Calu3 (cell line): Measurements from ENCODE around the gene FECH. TPM values are rescaled to one million over a fixed set of nuclear protein-coding genes. Genes with fewer than 3 reads are reported as not detected.

Experiments
- BruUV-seq: library from RNA; stranded (reverse); fragments of 400-500 nt; replicated peaks from 2 replicates; lab custom pipeline; 2021; lab: Mats Ljungman, UMichigan
- CTCF ChIA-PET: fragments of 300-600 bp; sonication (Branson Sonifier 250); formaldehyde crosslinking; loops from one replicate; lab custom pipeline; 2022; ENCODE audit warnings: antibody characterized with exemption; lab: Charles Lee
- DNase-seq: peaks from one replicate; pipeline ENCODE4 v3.0.0; 2022
- H3K27ac Mint-ChIP-seq: one replicate; pipeline ENCODE4 v1.8.0; 2022; ENCODE audit warnings: mixed read lengths; ENCODE audit not compliant: unreplicated experiment
- H3K27me3 Mint-ChIP-seq: one replicate; pipeline ENCODE4 v1.8.0; 2022; ENCODE audit warnings: mixed read lengths; ENCODE audit not compliant: unreplicated experiment
- H3K36me3 Mint-ChIP-seq: one replicate; pipeline ENCODE4 v1.8.0; 2022; ENCODE audit warnings: mild to moderate bottlenecking, moderate library complexity, mixed read lengths; ENCODE audit not compliant: insufficient read depth, unreplicated experiment
- H3K4me1 Mint-ChIP-seq: one replicate; pipeline ENCODE4 v1.8.0; 2022; ENCODE audit warnings: mild to moderate bottlenecking, low read depth, mixed read lengths; ENCODE audit not compliant: unreplicated experiment
- H3K4me3 Mint-ChIP-seq: one replicate; pipeline ENCODE4 v1.8.0; 2022; ENCODE audit warnings: mild to moderate bottlenecking, low read depth, moderate library complexity, mixed read lengths; ENCODE audit not compliant: unreplicated experiment
- H3K9me3 Mint-ChIP-seq: one replicate; pipeline ENCODE4 v1.8.0; 2022; ENCODE audit warnings: low read depth, mixed read lengths; ENCODE audit not compliant: unreplicated experiment
- CTCF ChIP-seq: fragments of 200-600 bp; IDR thresholded peaks from one replicate; pipeline ENCODE4 v1.8.0; 2022; ENCODE audit warnings: antibody characterized with exemption; ENCODE audit not compliant: unreplicated experiment
- intact Hi-C: fragments of 100-400 bp; cut with micrococcal nuclease; formaldehyde crosslinking; loops from one replicate; pipeline ENCODE4 v1.10.0; 2022; ENCODE audit not compliant: unreplicated experiment
- total RNA-seq: library from RNA; stranded (reverse); gene quantifications from 2 replicates; pipeline ENCODE4 v1.2.3, GENCODE V29; 2022

The FECH gene
- total RNA-seq, 1 experiment from 2014 or later, result 23.4 TPM

- no TSS peak for BruUV-seq
- intact Hi-C loops, result no loop called here
- H3K27me3 Mint-ChIP-seq, result no peaks in the 10 kb centered on the region
- DNase-seq, result no peak
- CTCF ChIA-PET, result interaction anchor here (0.6 kb wide), 1 partner anchor 15 kb away, joined by 5 read pairs; no protein-coding TSS in a partner anchor
- H3K27ac Mint-ChIP-seq, result no peak overlapping the region
- peaks cover 12% of the 10 kb centered on the region for H3K36me3 Mint-ChIP-seq
- peaks cover 12% of the 10 kb centered on the region for H3K4me1 Mint-ChIP-seq
- no peak for TF ChIP-seq CTCF
- no peak overlapping the region for H3K4me3 Mint-ChIP-seq
- H3K9me3 Mint-ChIP-seq, result no peaks in the 10 kb centered on the region
These were observed 5.1 kb downstream of the FECH start for GRCh38 chr18:57581301-57581934.

- peaks cover 3% of the 10 kb centered on the region for H3K4me1 Mint-ChIP-seq
- H3K36me3 Mint-ChIP-seq, result peaks cover 4% of the 10 kb centered on the region
- TF ChIP-seq CTCF, result no peak
- BruUV-seq, result no TSS peak
- intact Hi-C loops, result no loop called here
- no peak overlapping the region for H3K4me3 Mint-ChIP-seq
- CTCF ChIA-PET, result interaction anchor here (0.5 kb wide), 1 partner anchor 43 kb away, joined by 6 read pairs; no protein-coding TSS in a partner anchor
- H3K27ac Mint-ChIP-seq, result no peak overlapping the region
- DNase-seq, result no peak
- no peaks in the 10 kb centered on the region for H3K9me3 Mint-ChIP-seq
- no peaks in the 10 kb centered on the region for H3K27me3 Mint-ChIP-seq
These were observed 6.6 kb downstream of the FECH start for GRCh38 chr18:57579934-57580333.

GRCh38 chr18:57576316-57576715, 10.2 kb downstream of the FECH start:
- Mint-ChIP-seq H3K27ac (no peak overlapping the region), H3K27me3 (no peaks in the 10 kb centered on the region), H3K9me3 (no peaks in the 10 kb centered on the region), H3K4me1 (no peaks in the 10 kb centered on the region), H3K4me3 (no peak overlapping the region), H3K36me3 (peaks cover 4% of the 10 kb centered on the region)
- TF ChIP-seq CTCF, result no peak
- CTCF ChIA-PET, result no interaction called here
- intact Hi-C loops, result no loop called here
- no peak for DNase-seq
- BruUV-seq, result no TSS peak

GRCh38 chr18:57575542-57575941, 11.0 kb downstream of the FECH start:
- CTCF ChIA-PET, result no interaction called here
- H3K36me3 Mint-ChIP-seq, result peaks cover 4% of the 10 kb centered on the region
- H3K4me3 Mint-ChIP-seq, result no peak overlapping the region

More at GRCh38 chr18:57575542-57575941, 11.0 kb downstream of the FECH start:
- no TSS peak for BruUV-seq
- Mint-ChIP-seq H3K4me1 (no peaks in the 10 kb centered on the region), H3K27ac (no peak overlapping the region), H3K27me3 (no peaks in the 10 kb centered on the region), H3K9me3 (no peaks in the 10 kb centered on the region)
- intact Hi-C loops, result no loop called here
- no peak for TF ChIP-seq CTCF
- no peak for DNase-seq
